Measurements from ENCODE around the gene RFPL2.
A peak's percentile ranks its signal among the peaks of the same experiment; 100 is the strongest.
"Not testable (repeated sequence)": the region's sequence is repeated elsewhere in the genome, so short reads cannot be mapped to it uniquely, and the experiment has no call there.

The RFPL2 gene

GRCh38 chr22:32205974-32206773 is 1.3 kb upstream of the RFPL2 start:
- no peak for DNase-seq (ENCODE audit: low read depth, low spot score)

- DNase-seq (ENCODE audit: low read depth, low spot score): peak; percentile 5
Observed at GRCh38 chr22:32204040-32204855, 625 bp downstream of the RFPL2 start.

GRCh38 chr22:32203181-32204039 is 1.5 kb downstream of the RFPL2 start:
- DNase-seq (ENCODE audit: low read depth, low spot score): no peak

- DNase-seq (ENCODE audit: low read depth, low spot score): peak; percentile 73
Observed at GRCh38 chr22:32202539-32203180, 2.2 kb downstream of the RFPL2 start.

- no peak for DNase-seq (ENCODE audit: low read depth, low spot score)
Observed at GRCh38 chr22:32202161-32202538, 2.7 kb downstream of the RFPL2 start.

- DNase-seq (ENCODE audit: low read depth, low spot score): no peak
Observed at GRCh38 chr22:32200752-32201151, 4.1 kb downstream of the RFPL2 start.

GRCh38 chr22:32199961-32200360 is 4.9 kb downstream of the RFPL2 start:
- no peak for DNase-seq (ENCODE audit: low read depth, low spot score)

- DNase-seq (ENCODE audit: low read depth, low spot score): no peak
Observed at GRCh38 chr22:32199341-32199740, 5.5 kb downstream of the RFPL2 start.

- DNase-seq (ENCODE audit: low read depth, low spot score): not testable (repeated sequence)
Observed at GRCh38 chr22:32197553-32198226, 7.2 kb downstream of the RFPL2 start.

- DNase-seq (ENCODE audit: low read depth, low spot score): not testable (repeated sequence)
Observed at GRCh38 chr22:32195900-32196299, 9.0 kb downstream of the RFPL2 start.

- DNase-seq (ENCODE audit: low read depth, low spot score): not testable (repeated sequence)
Observed at GRCh38 chr22:32193346-32193745, 11.5 kb downstream of the RFPL2 start.

- not testable (repeated sequence) for DNase-seq (ENCODE audit: low read depth, low spot score)
Observed at GRCh38 chr22:32191021-32191420, 13.9 kb downstream of the RFPL2 start.

GRCh38 chr22:32185821-32186220 is 19.1 kb downstream of the RFPL2 start:
- no peak for DNase-seq (ENCODE audit: low read depth, low spot score)

GRCh38 chr22:32183625-32184024 is 21.2 kb downstream of the RFPL2 start:
- no peak for DNase-seq (ENCODE audit: low read depth, low spot score)

- DNase-seq (ENCODE audit: low read depth, low spot score): no peak
Observed at GRCh38 chr22:32181043-32181442, 23.8 kb downstream of the RFPL2 start.

- DNase-seq (ENCODE audit: low read depth, low spot score): no peak
Observed at GRCh38 chr22:32177221-32177765, 27.6 kb downstream of the RFPL2 start.

GRCh38 chr22:32175683-32176644 is 28.9 kb downstream of the RFPL2 start:
- DNase-seq (ENCODE audit: low read depth, low spot score): no peak

GRCh38 chr22:32175115-32175514 is 29.8 kb downstream of the RFPL2 start:
- no peak for DNase-seq (ENCODE audit: low read depth, low spot score)

GRCh38 chr22:32165681-32166080 is 39.2 kb downstream of the RFPL2 start:
- DNase-seq (ENCODE audit: low read depth, low spot score): no peak
